ENCODE results near the gene RIMS3. TPM values are rescaled to one million over a fixed set of nuclear protein-coding genes. Genes with fewer than 3 reads are reported as not detected.

Gene RIMS3
- total RNA-seq, 1 donor from 2014 or later = 4.7 TPM

DNA sequence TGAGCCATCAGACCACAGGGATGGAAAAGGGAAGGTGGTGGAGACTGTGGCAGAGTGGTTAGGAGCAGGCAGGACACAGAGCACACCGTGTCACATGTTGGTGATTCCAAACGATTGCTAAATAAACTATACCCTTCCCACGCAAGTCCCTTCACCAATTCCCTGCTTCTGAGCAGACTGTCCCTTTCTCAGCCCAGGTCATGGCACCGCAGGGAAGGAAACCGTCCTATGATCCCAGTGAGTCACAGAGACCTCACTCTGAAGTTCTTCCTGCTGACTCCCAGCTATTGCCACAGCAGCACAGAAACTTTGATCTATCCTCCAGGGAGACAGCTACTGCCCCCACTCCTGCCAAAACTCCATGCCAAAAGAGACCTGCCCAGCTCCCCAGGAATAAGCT lies 19.2 kb downstream of the RIMS3 start:
- no peaks in the 10 kb centered on the region for H3K27me3 ChIP-seq
- no peak for ATAC-seq
- no peaks in the 10 kb centered on the region for H3K36me3 ChIP-seq
- H3K4me1 ChIP-seq = no peaks in the 10 kb centered on the region
- no peak overlapping the region for H3K27ac ChIP-seq
- no peaks in the 10 kb centered on the region for H3K9me3 ChIP-seq
- H3K4me3 ChIP-seq = no peak overlapping the region
- TF ChIP-seq, protein P1, sequence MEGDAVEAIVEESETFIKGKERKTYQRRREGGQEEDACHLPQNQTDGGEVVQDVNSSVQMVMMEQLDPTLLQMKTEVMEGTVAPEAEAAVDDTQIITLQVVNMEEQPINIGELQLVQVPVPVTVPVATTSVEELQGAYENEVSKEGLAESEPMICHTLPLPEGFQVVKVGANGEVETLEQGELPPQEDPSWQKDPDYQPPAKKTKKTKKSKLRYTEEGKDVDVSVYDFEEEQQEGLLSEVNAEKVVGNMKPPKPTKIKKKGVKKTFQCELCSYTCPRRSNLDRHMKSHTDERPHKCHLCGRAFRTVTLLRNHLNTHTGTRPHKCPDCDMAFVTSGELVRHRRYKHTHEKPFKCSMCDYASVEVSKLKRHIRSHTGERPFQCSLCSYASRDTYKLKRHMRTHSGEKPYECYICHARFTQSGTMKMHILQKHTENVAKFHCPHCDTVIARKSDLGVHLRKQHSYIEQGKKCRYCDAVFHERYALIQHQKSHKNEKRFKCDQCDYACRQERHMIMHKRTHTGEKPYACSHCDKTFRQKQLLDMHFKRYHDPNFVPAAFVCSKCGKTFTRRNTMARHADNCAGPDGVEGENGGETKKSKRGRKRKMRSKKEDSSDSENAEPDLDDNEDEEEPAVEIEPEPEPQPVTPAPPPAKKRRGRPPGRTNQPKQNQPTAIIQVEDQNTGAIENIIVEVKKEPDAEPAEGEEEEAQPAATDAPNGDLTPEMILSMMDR (IDR thresholded peaks at IDR 0.05) = no peak
- no peak for DNase-seq
- intact Hi-C loops (cut with DNase I) = no loop called here

DNA sequence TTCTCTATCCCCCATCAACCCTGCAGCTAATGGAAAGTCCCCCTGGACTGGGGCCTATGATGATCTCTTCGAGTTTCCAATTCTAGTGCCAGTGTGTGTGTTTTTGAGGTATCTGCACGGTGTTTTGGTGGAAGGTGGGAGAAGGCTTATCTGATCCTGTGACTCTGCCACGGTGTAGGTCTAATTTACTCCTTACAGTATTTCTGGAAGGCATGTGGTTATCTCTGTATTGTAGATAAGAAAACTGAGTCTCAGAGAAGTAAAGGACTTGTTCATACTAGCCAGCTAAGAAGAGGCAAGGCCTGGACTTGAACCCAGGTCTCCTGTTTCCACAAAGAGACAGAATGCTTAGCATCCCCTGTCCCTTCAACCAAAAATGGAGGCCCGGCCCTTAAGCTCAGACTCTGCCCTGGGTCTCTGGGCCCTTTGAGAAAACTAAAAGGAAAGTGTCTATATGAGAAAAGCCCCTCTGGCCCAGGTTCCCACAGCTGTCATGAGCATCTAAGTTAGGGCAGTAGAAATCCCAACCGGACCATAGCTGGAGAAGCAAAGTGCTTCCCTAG lies 20.3 kb downstream of the RIMS3 start:
- H3K27ac ChIP-seq = no peak overlapping the region
- no peak overlapping the region for H3K4me3 ChIP-seq
- no peaks in the 10 kb centered on the region for H3K27me3 ChIP-seq
- no peaks in the 10 kb centered on the region for H3K4me1 ChIP-seq
- intact Hi-C loops (cut with DNase I) = no loop called here
- no peaks in the 10 kb centered on the region for H3K36me3 ChIP-seq
- H3K9me3 ChIP-seq = no peaks in the 10 kb centered on the region
- ATAC-seq (no peak), DNase-seq (no peak)
- TF ChIP-seq, protein P1 (IDR thresholded peaks at IDR 0.05) = no peak

DNA sequence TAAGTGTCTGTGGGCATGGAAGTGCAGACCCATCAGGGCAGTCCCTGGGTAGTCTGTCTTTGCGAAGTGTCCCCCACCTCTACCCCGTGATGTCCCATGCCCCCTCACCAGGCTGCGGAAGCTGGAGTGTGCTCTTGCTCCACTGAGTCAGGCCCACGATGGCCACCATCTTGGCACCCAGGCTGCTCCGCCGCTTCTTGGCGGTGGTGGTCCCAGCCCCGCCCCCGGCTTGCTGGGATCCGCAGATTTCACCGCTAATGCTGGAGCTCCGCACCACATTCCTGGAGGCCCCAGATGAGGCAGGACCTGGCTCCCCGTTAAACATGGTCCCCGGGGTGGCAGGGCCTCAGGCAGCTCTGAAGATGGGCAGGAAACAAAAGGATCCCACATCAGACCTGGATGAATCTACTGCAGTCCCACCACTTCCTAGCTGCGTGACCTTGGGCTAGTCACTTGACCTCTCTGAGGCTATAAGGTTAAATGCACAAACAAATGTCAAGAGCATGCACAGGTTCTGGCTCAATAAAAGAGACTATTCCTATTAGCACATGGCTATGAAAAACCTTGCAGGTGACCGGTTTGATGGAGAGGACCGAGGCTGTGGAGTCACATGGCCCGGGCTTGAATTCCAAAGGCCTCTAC lies 23.8 kb downstream of the RIMS3 start:
- Histone ChIP-seq H3K9me3 (no peaks in the 10 kb centered on the region), H3K36me3 (no peaks in the 10 kb centered on the region), H3K4me1 (no peaks in the 10 kb centered on the region), H3K4me3 (no peak overlapping the region), H3K27me3 (no peaks in the 10 kb centered on the region), H3K27ac (no peak overlapping the region)
- intact Hi-C loops (cut with DNase I) = no loop called here
- ATAC-seq (no peak), DNase-seq (no peak)
- TF ChIP-seq, protein P1 (IDR thresholded peaks at IDR 0.05) = no peak

DNA sequence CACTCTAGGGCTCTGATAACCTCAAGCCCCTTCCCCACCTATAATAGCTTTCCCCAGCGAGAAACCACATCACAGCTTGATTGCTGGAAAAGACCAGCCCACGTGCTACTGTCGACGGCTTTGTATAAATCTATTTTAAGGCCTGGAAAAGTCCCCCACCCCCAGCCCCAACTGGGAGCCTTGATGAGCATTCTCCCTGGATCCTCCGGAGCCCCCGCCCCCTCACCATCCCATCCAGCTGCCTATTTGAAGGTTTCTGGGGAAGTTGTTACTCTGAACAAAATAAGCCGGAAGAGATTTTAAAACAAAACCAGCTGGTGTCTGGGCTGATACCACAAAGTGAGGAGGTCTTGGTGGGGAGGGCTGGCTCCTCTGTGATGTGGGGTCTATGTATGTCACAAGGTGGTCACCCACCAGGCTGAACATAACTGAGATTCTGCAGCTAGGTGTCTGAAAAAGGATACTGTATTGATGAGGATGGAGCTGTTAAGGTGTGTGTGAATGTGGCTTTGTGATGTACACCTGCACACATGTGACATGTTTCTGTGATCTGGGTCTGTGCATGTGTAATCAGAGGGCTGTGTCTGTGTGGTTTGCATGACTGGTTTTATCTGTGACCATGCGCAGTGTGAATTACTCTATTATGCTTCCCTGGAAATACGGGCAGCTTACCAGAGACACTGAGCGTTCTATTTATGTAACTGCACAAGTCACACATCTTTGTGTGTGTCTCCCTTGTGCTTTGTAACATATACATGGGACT lies 25.0 kb downstream of the RIMS3 start:
- no peaks in the 10 kb centered on the region for H3K36me3 ChIP-seq
- DNase-seq (no peak), ATAC-seq (no peak)
- no peaks in the 10 kb centered on the region for H3K27me3 ChIP-seq
- no peaks in the 10 kb centered on the region for H3K4me1 ChIP-seq
- no peak overlapping the region for H3K27ac ChIP-seq
- intact Hi-C loops (cut with DNase I) = no loop called here
- H3K9me3 ChIP-seq = no peaks in the 10 kb centered on the region
- TF ChIP-seq, protein P1 (IDR thresholded peaks at IDR 0.05) = no peak
- no peak overlapping the region for H3K4me3 ChIP-seq

DNA sequence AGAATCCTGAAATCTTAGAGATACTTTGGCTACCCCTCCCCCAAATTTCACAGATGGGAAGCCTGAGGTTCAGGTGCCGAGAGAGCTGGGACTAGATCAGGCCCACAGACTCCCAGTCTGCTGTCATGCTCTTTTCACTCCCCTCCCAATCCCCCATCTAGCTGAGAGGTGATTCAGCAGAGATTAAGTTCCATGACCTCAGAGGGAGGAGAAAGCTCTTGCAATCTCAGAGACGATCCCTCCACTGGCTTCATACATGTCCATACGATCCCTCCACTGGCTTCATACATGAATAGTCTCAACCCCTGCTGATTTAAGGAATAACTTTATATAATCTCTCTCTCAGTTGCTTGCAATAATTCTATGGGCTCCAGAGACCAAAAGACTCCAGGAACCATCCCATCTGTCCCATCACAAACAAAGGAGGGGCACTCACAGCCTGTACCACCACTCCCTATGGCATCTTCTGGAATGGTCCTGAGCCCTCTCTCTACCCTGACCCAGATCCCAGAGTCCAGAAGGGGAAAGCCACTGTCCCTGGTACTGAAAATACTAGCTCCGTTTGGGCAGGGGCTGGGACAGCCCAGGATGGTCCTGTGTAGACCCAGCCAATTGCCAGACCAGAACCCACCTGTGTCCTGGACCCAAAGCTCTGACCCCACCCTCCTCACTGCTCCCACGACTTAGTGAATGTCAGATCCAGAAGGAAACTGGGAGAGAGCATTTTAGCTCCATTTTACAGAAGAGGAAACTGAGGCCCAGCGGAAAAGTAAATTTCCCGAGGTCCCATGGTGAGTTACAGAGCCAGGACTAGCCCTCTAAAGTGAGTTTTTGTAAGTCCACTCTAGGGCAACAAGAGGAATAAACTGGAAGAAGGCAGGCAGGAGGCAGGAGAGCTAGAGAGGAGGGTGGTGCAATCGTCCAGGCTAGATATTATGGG lies 27.1 kb downstream of the RIMS3 start:
- H3K36me3 ChIP-seq = no peaks in the 10 kb centered on the region
- H3K4me3 ChIP-seq = no peak overlapping the region
- intact Hi-C loops (cut with DNase I) = no loop called here
- ATAC-seq = no peak
- H3K4me1 ChIP-seq = peaks cover 4% of the 10 kb centered on the region
- TF ChIP-seq, protein P1 (IDR thresholded peaks at IDR 0.05) = no peak
- H3K9me3 ChIP-seq = no peaks in the 10 kb centered on the region
- no peak overlapping the region for H3K27ac ChIP-seq
- no peaks in the 10 kb centered on the region for H3K27me3 ChIP-seq
- no peak for DNase-seq
